Measurements from ENCODE around the gene C10orf71. TPM values are rescaled to one million over a fixed set of nuclear protein-coding genes. Genes with fewer than 3 reads are reported as not detected.

The C10orf71 gene
- total RNA-seq, 1 experiment from 2014 or later, result not detected

DNA sequence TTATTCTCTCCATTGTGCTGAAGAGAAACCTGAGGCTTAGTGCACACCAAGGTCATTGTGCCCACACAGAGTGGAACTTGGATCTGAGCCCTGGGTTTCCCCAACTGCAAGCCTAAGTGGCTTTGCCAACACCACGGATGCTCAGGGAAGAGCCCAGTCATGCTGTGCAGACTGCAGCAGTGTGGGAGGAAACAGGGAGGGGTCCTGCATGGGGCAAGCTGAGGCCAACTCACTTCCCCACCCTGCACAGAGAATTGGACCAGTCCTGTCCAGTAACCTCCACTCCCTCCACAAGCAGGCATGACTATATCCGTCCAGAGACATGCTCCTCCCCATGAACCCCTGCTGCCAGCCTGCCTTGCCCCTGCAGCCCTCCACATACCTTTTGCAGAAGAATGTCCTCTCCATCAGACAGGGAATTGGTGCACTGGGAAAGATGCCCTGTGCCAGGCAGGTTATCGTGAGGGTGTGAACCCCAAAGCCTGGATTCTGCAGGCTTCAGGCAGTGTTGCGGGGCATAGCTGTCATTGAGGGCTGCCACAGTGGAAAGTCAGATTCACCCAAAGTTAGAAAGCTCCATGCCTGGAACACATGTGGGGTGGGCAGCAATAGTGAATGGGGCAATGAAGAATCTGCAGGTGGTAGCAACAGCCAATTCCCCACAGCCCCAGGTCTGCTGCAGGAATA, 52.0 kb downstream of the C10orf71 start:
- TF ChIP-seq, protein P1, sequence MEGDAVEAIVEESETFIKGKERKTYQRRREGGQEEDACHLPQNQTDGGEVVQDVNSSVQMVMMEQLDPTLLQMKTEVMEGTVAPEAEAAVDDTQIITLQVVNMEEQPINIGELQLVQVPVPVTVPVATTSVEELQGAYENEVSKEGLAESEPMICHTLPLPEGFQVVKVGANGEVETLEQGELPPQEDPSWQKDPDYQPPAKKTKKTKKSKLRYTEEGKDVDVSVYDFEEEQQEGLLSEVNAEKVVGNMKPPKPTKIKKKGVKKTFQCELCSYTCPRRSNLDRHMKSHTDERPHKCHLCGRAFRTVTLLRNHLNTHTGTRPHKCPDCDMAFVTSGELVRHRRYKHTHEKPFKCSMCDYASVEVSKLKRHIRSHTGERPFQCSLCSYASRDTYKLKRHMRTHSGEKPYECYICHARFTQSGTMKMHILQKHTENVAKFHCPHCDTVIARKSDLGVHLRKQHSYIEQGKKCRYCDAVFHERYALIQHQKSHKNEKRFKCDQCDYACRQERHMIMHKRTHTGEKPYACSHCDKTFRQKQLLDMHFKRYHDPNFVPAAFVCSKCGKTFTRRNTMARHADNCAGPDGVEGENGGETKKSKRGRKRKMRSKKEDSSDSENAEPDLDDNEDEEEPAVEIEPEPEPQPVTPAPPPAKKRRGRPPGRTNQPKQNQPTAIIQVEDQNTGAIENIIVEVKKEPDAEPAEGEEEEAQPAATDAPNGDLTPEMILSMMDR (IDR thresholded peaks at IDR 0.05; ENCODE audit: unreplicated experiment), result no peak
- Mint-ChIP-seq H3K4me1 (ENCODE audit: low read depth, unreplicated experiment) (no peaks in the 10 kb centered on the region), H3K4me3 (ENCODE audit: low read depth, unreplicated experiment) (no peak overlapping the region), H3K27me3 (ENCODE audit: unreplicated experiment) (peaks cover 73% of the 10 kb centered on the region), H3K9me3 (ENCODE audit: low read depth, unreplicated experiment) (no peaks in the 10 kb centered on the region), H3K36me3 (ENCODE audit: insufficient read depth, unreplicated experiment) (no peaks in the 10 kb centered on the region), H3K27ac (ENCODE audit: unreplicated experiment) (no peak overlapping the region)
- DNase-seq, result no peak
- no TSS peak for BruUV-seq (replicated peaks)
- CTCF ChIA-PET, result no interaction called here
- intact Hi-C loops (cut with micrococcal nuclease; ENCODE audit: unreplicated experiment), result no loop called here

DNA sequence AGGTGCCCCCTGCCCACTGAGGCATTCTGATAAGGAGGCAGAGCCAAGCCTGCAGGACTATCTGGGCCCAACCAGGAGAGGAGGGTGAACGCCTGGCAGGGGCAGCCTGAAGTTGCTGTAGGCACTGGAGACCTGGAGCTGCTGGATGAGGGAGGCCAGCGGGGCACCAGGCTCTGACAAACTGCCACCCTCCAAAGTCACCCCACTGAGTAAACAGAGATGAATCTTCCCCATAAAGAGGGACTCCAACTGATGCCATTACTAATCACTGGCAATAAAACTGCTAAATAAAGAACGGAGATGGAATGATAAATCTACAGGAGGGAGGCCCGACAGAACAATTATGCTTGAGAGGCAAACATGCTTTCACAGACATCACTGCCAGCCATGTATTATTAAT, 52.7 kb downstream of the C10orf71 start:
- no peaks in the 10 kb centered on the region for H3K9me3 Mint-ChIP-seq (ENCODE audit: low read depth, unreplicated experiment)
- no peaks in the 10 kb centered on the region for H3K4me1 Mint-ChIP-seq (ENCODE audit: low read depth, unreplicated experiment)
- H3K27ac Mint-ChIP-seq (ENCODE audit: unreplicated experiment), result no peak overlapping the region
- BruUV-seq (replicated peaks), result no TSS peak
- CTCF ChIA-PET, result no interaction called here
- no peak for DNase-seq
- H3K4me3 Mint-ChIP-seq (ENCODE audit: low read depth, unreplicated experiment), result no peak overlapping the region
- peaks cover 73% of the 10 kb centered on the region for H3K27me3 Mint-ChIP-seq (ENCODE audit: unreplicated experiment)
- H3K36me3 Mint-ChIP-seq (ENCODE audit: insufficient read depth, unreplicated experiment), result no peaks in the 10 kb centered on the region
- TF ChIP-seq, protein P1 (IDR thresholded peaks at IDR 0.05; ENCODE audit: unreplicated experiment), result no peak
- intact Hi-C loops (cut with micrococcal nuclease; ENCODE audit: unreplicated experiment), result no loop called here

- no peaks in the 10 kb centered on the region for H3K4me1 Mint-ChIP-seq (ENCODE audit: low read depth, unreplicated experiment)
- H3K27ac Mint-ChIP-seq (ENCODE audit: unreplicated experiment), result no peak overlapping the region
- CTCF ChIA-PET, result no interaction called here
- H3K9me3 Mint-ChIP-seq (ENCODE audit: low read depth, unreplicated experiment), result no peaks in the 10 kb centered on the region
- no peak overlapping the region for H3K4me3 Mint-ChIP-seq (ENCODE audit: low read depth, unreplicated experiment)
- intact Hi-C loops (cut with micrococcal nuclease; ENCODE audit: unreplicated experiment), result no loop called here
- BruUV-seq (replicated peaks), result no TSS peak
- TF ChIP-seq, protein P1 (IDR thresholded peaks at IDR 0.05; ENCODE audit: unreplicated experiment), result no peak
- no peaks in the 10 kb centered on the region for H3K36me3 Mint-ChIP-seq (ENCODE audit: insufficient read depth, unreplicated experiment)
- DNase-seq, result no peak
- H3K27me3 Mint-ChIP-seq (ENCODE audit: unreplicated experiment), result peaks cover 73% of the 10 kb centered on the region
Measured at GRCh38 chr10:49352323-49352722, 53.4 kb downstream of the C10orf71 start.

GRCh38 chr10:49353026-49353894, 54.3 kb downstream of the C10orf71 start:
- H3K27me3 Mint-ChIP-seq (ENCODE audit: unreplicated experiment), result peaks cover 75% of the 10 kb centered on the region
- no peaks in the 10 kb centered on the region for H3K9me3 Mint-ChIP-seq (ENCODE audit: low read depth, unreplicated experiment)
- TF ChIP-seq, protein P1 (IDR thresholded peaks at IDR 0.05; ENCODE audit: unreplicated experiment), result no peak
- no peaks in the 10 kb centered on the region for H3K4me1 Mint-ChIP-seq (ENCODE audit: low read depth, unreplicated experiment)
- no peak for DNase-seq
- H3K4me3 Mint-ChIP-seq (ENCODE audit: low read depth, unreplicated experiment), result no peak overlapping the region
- CTCF ChIA-PET, result no interaction called here
- intact Hi-C loops (cut with micrococcal nuclease; ENCODE audit: unreplicated experiment), result no loop called here
- no TSS peak for BruUV-seq (replicated peaks)
- H3K36me3 Mint-ChIP-seq (ENCODE audit: insufficient read depth, unreplicated experiment), result no peaks in the 10 kb centered on the region
- no peak overlapping the region for H3K27ac Mint-ChIP-seq (ENCODE audit: unreplicated experiment)
